Measurements from ENCODE around the gene TREML4. TPM values are rescaled to one million over a fixed set of nuclear protein-coding genes. Genes with fewer than 3 reads are reported as not detected.
"Not testable (repeated sequence)": the region's sequence is repeated elsewhere in the genome, so short reads cannot be mapped to it uniquely, and the experiment has no call there.

Gene TREML4
- total RNA-seq, 2 experiments from 2014 or later: not detected

DNA sequence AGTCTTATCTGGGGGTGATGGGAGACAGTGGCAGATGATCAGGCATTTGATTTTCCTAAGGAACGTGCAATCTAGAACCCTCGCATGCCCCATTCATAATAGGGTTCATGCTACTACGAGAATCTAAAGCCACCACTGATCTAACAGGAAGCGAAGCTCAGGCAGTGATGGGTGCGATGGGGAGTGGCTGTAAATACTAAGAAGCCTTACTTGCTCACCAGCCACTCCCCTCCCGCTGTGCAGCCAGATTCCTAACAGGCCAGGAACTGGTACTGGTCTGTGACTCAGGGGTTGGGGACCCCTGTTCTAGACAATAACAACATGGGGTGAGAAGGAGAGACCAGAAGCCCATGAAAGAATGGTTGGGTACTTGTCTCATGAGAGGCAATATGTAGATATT is 4.5 kb downstream of the TREML4 start:
- Mint-ChIP-seq H3K36me3 (ENCODE audit: low read depth) (no peaks in the 10 kb centered on the region), H3K9me3 (no peaks in the 10 kb centered on the region), H3K27ac (no peak overlapping the region), H3K27me3 (no peaks in the 10 kb centered on the region), H3K4me1 (ENCODE audit: low read depth) (no peaks in the 10 kb centered on the region), H3K4me3 (no peak overlapping the region)
- ATAC-seq (no peak), DNase-seq (no peak)
- TF ChIP-seq, protein P1, sequence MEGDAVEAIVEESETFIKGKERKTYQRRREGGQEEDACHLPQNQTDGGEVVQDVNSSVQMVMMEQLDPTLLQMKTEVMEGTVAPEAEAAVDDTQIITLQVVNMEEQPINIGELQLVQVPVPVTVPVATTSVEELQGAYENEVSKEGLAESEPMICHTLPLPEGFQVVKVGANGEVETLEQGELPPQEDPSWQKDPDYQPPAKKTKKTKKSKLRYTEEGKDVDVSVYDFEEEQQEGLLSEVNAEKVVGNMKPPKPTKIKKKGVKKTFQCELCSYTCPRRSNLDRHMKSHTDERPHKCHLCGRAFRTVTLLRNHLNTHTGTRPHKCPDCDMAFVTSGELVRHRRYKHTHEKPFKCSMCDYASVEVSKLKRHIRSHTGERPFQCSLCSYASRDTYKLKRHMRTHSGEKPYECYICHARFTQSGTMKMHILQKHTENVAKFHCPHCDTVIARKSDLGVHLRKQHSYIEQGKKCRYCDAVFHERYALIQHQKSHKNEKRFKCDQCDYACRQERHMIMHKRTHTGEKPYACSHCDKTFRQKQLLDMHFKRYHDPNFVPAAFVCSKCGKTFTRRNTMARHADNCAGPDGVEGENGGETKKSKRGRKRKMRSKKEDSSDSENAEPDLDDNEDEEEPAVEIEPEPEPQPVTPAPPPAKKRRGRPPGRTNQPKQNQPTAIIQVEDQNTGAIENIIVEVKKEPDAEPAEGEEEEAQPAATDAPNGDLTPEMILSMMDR (IDR thresholded peaks at IDR 0.05): no peak
- intact Hi-C loops (cut with micrococcal nuclease): no loop called here
- ChIA-PET CTCF (no interaction called here), POLR2A (interaction anchor here (0.6 kb wide), 1 partner anchor 92 kb away, joined by 3 read pairs; no protein-coding TSS in a partner anchor)

DNA sequence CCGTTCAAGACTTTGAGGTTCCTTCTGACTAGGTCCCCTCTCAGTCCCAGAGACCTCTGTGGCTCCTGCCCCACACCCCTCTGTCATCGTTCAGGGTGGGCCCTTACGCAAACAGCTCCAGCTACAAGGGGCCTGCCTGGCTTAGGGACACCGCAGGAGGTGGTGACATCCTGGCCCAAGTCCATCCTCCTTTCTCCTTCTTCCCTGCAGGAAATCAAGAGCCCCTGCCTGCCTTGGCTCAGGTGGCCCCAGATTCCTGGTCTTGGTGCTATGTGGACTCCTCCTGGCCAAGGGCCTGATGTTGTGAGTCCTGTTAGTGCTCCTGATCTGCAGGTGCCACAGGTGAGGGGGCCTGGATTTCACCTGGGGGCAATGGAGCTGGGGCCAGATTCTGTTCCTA is 8.1 kb downstream of the TREML4 start:
- H3K27ac Mint-ChIP-seq: no peak overlapping the region
- CTCF ChIA-PET: interaction anchor here (1.0 to 2.4 kb wide), 3 partner anchors 24 to 71 kb away, joined by 3 to 8 read pairs (median 5); no protein-coding TSS in a partner anchor
- DNase-seq (no peak), ATAC-seq (no peak)
- no peaks in the 10 kb centered on the region for H3K4me1 Mint-ChIP-seq (ENCODE audit: low read depth)
- POLR2A ChIA-PET: no interaction called here
- H3K9me3 Mint-ChIP-seq: no peaks in the 10 kb centered on the region
- TF ChIP-seq, protein P1 (IDR thresholded peaks at IDR 0.05): no peak
- H3K4me3 Mint-ChIP-seq: no peak overlapping the region
- intact Hi-C loops (cut with micrococcal nuclease): no loop called here
- H3K27me3 Mint-ChIP-seq: peaks cover 14% of the 10 kb centered on the region
- no peaks in the 10 kb centered on the region for H3K36me3 Mint-ChIP-seq (ENCODE audit: low read depth)

DNA sequence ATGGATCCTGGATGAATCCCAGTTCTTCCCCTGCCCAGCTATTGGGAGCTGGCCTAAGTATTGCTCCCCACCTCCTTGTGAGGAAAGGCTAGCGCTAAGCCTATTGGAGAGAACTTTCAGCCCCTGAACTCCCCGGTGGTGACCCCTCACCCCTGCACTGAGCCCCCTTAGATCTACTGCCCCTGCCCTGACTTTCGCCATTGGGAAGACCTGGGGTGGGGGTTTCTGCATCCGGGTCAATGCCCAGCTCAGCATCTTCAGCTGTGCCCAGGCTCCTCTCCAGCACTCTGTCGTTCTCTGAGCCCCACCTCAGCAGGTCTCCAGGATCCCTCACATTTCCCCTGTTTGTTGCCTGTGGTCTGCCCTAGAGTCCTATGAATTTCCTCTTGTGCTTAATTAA is 9.0 kb downstream of the TREML4 start:
- Mint-ChIP-seq H3K36me3 (ENCODE audit: low read depth) (no peaks in the 10 kb centered on the region), H3K27ac (no peak overlapping the region), H3K27me3 (peaks cover 16% of the 10 kb centered on the region), H3K4me1 (ENCODE audit: low read depth) (no peaks in the 10 kb centered on the region), H3K9me3 (no peaks in the 10 kb centered on the region), H3K4me3 (no peak overlapping the region)
- ChIA-PET POLR2A (no interaction called here), CTCF (interaction anchor here (1.1 to 2.4 kb wide), 3 partner anchors 18 to 54 kb away, joined by 3 to 8 read pairs (median 3); no protein-coding TSS in a partner anchor)
- TF ChIP-seq, protein P1 (IDR thresholded peaks at IDR 0.05): no peak
- ATAC-seq (no peak), DNase-seq (no peak)
- intact Hi-C loops (cut with micrococcal nuclease): no loop called here

DNA sequence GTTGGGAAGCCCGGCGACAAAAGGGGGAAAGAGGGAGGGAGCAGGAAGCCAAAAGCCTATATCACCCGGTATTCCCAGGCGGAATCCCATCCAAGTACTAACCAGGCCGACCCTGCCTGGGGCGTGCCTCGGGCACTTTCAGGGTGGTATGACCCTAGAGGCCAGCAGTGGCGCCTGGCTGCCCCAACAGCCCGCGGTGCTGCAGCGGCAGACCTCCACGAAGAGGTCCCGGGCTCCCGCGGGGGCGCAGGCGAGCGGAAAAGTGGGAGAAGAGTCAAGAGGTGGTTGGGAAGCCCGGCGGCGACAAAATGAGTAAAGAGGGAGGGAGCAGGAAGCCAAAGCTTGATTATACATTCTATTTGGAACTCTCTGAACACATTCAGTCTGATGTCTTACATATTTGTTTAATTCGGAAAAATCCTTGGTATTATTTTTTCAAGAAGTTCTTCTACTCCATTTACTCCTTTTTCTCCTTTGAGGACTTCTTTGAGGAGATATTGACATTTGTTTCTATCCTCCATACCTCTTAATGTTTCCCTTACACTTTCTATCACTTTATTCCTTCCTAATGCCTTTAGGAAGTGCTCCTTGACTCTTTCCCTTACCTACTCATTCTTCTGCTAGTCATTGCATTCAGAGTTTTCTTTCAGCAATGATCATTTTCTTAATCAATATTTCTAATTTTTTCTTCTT is 11.5 kb downstream of the TREML4 start:
- intact Hi-C loops (cut with micrococcal nuclease): no loop called here
- ChIA-PET POLR2A (no interaction called here), CTCF (interaction anchor here (1.4 kb wide), 1 partner anchor 10 kb away, joined by 4 read pairs; no protein-coding TSS in a partner anchor)
- no peak for ATAC-seq
- H3K4me3 Mint-ChIP-seq: no peak overlapping the region
- H3K27ac Mint-ChIP-seq: no peak overlapping the region
- H3K36me3 Mint-ChIP-seq (ENCODE audit: low read depth): no peaks in the 10 kb centered on the region
- no peaks in the 10 kb centered on the region for H3K4me1 Mint-ChIP-seq (ENCODE audit: low read depth)
- TF ChIP-seq, protein P1 (IDR thresholded peaks at IDR 0.05): no peak
- no peak for DNase-seq
- peaks cover 16% of the 10 kb centered on the region for H3K27me3 Mint-ChIP-seq
- H3K9me3 Mint-ChIP-seq: no peaks in the 10 kb centered on the region

DNA sequence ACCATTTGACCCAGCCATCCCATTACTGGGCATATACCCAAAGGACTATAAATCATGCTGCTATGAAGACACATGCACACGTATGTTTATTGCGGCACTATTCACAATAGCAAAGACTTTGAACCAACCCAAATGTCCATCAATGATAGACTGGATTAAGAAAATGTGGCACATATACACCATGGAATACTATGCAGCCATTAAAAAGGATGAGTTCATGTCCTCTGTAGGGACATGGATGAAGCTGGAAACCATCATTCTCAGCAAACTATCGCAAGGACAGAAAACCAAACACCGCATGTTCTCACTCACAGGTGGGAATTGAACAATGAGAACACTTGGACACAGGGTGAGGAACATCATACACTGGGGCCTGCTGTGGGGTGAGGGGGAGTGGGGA is 18.4 kb downstream of the TREML4 start:
- DNase-seq; H3K27ac Mint-ChIP-seq; ATAC-seq; intact Hi-C loops (cut with micrococcal nuclease); H3K36me3 Mint-ChIP-seq (ENCODE audit: low read depth); H3K27me3 Mint-ChIP-seq; POLR2A ChIA-PET; H3K4me3 Mint-ChIP-seq; CTCF ChIA-PET; H3K9me3 Mint-ChIP-seq: not testable (repeated sequence)
- H3K4me1 Mint-ChIP-seq (ENCODE audit: low read depth): peaks cover 12% of the 10 kb centered on the region

Measured in activated CD8-positive, alpha-beta T cell treated with anti-CD3 and anti-CD28 coated beads for 36 hours (primary cell).